ENCODE results near the gene CYP2E1. TPM values are rescaled to one million over a fixed set of nuclear protein-coding genes. Genes with fewer than 3 reads are reported as not detected.
"Not testable (repeated sequence)": the region's sequence is repeated elsewhere in the genome, so short reads cannot be mapped to it uniquely, and the experiment has no call there.

Gene CYP2E1
- 5.7 TPM for total RNA-seq

GRCh38 chr10:133526957-133527588 is at the start of gene CYP2E1:
TSS of gene CYP2E1 (plus strand) at chr10:133527363. CDS start at chr10:133527396, 33 bp downstream.
- no peak for DNase-seq (ENCODE audit: low spot score)
- intact Hi-C loops (cut with DNase I): loop anchor here (10.0 kb wide), 1 partner anchor 202 kb away; no protein-coding TSS in a partner anchor
- ATAC-seq: no peak

- DNase-seq (ENCODE audit: low spot score) (no peak), ATAC-seq (no peak)
- intact Hi-C loops (cut with DNase I): no loop called here
Measured at GRCh38 chr10:133481086-133481643, 46.0 kb upstream of the CYP2E1 start.

- no peak for ATAC-seq
- intact Hi-C loops (cut with DNase I): no loop called here
- DNase-seq (ENCODE audit: low spot score): no peak
Measured at GRCh38 chr10:133481657-133482056, 45.5 kb upstream of the CYP2E1 start.

- ATAC-seq (no peak), DNase-seq (ENCODE audit: low spot score) (no peak)
- intact Hi-C loops (cut with DNase I): no loop called here
Measured at GRCh38 chr10:133484818-133485217, 42.3 kb upstream of the CYP2E1 start.

- intact Hi-C loops (cut with DNase I): no loop called here
- DNase-seq (ENCODE audit: low spot score) (no peak), ATAC-seq (no peak)
Measured at GRCh38 chr10:133487085-133487484, 40.1 kb upstream of the CYP2E1 start.

GRCh38 chr10:133488354-133488753 is 38.8 kb upstream of the CYP2E1 start:
- ATAC-seq (no peak), DNase-seq (ENCODE audit: low spot score) (no peak)
- intact Hi-C loops (cut with DNase I): no loop called here

GRCh38 chr10:133489816-133490588 is 37.2 kb upstream of the CYP2E1 start:
- DNase-seq (ENCODE audit: low spot score) (no peak), ATAC-seq (no peak)
- intact Hi-C loops (cut with DNase I): no loop called here

GRCh38 chr10:133493562-133493961 is 33.6 kb upstream of the CYP2E1 start:
- DNase-seq (ENCODE audit: low spot score); ATAC-seq; intact Hi-C loops (cut with DNase I): not testable (repeated sequence)

- DNase-seq (ENCODE audit: low spot score); intact Hi-C loops (cut with DNase I); ATAC-seq: not testable (repeated sequence)
Measured at GRCh38 chr10:133497363-133497762, 29.8 kb upstream of the CYP2E1 start.

- DNase-seq (ENCODE audit: low spot score); ATAC-seq; intact Hi-C loops (cut with DNase I): not testable (repeated sequence)
Measured at GRCh38 chr10:133499176-133499575, 28.0 kb upstream of the CYP2E1 start.

GRCh38 chr10:133500897-133501296 is 26.3 kb upstream of the CYP2E1 start:
- intact Hi-C loops (cut with DNase I); ATAC-seq; DNase-seq (ENCODE audit: low spot score): not testable (repeated sequence)

GRCh38 chr10:133509700-133510099 is 17.5 kb upstream of the CYP2E1 start:
- DNase-seq (ENCODE audit: low spot score) (no peak), ATAC-seq (no peak)
- intact Hi-C loops (cut with DNase I): no loop called here

GRCh38 chr10:133511408-133511807 is 15.8 kb upstream of the CYP2E1 start:
- ATAC-seq: no peak
- no peak for DNase-seq (ENCODE audit: low spot score)
- intact Hi-C loops (cut with DNase I): no loop called here

GRCh38 chr10:133511907-133512528 is 15.1 kb upstream of the CYP2E1 start:
- no peak for ATAC-seq
- intact Hi-C loops (cut with DNase I): no loop called here

GRCh38 chr10:133515471-133515870 is 11.7 kb upstream of the CYP2E1 start:
- no peak for ATAC-seq
- intact Hi-C loops (cut with DNase I): no loop called here
- DNase-seq (ENCODE audit: low spot score): no peak

More at GRCh38 chr10:133511907-133512528, 15.1 kb upstream of the CYP2E1 start:
- DNase-seq (ENCODE audit: low spot score): no peak

- intact Hi-C loops (cut with DNase I): no loop called here
- ATAC-seq: no peak
- no peak for DNase-seq (ENCODE audit: low spot score)
Measured at GRCh38 chr10:133516057-133516456, 11.1 kb upstream of the CYP2E1 start.

GRCh38 chr10:133518517-133518916 is 8.6 kb upstream of the CYP2E1 start:
- intact Hi-C loops (cut with DNase I); ATAC-seq; DNase-seq (ENCODE audit: low spot score): not testable (repeated sequence)

- intact Hi-C loops (cut with DNase I): loop anchor here (10.0 kb wide), 1 partner anchor 195 kb away; no protein-coding TSS in a partner anchor
- ATAC-seq (peak; percentile 93), DNase-seq (ENCODE audit: low spot score) (peak; percentile 88)
Measured at GRCh38 chr10:133520193-133520738, 6.9 kb upstream of the CYP2E1 start.

- intact Hi-C loops (cut with DNase I): loop anchor here (10.0 kb wide), 1 partner anchor 199 kb away; no protein-coding TSS in a partner anchor
- no peak for DNase-seq (ENCODE audit: low spot score)
- ATAC-seq: no peak
Measured at GRCh38 chr10:133523631-133524203, 3.4 kb upstream of the CYP2E1 start.

Measured in sciatic nerve (tissue), 2 donors.